Activated CD8-positive, alpha-beta memory T cell treated with anti-CD3 and anti-CD28 coated beads, Interleukin-2, amount 50 U/mL, for 1 hour (primary cell): Measurements from ENCODE around the gene GOLPH3.

ENCODE experiments used
- DNase-seq: peaks from one replicate; pipeline ENCODE4 v3.0.0-alpha.2; 2020; ENCODE audit errors: extremely low read depth

Gene GOLPH3

GRCh38 chr5:32170303-32171151 lies 3.6 kb downstream of the GOLPH3 start:
- DNase-seq, result no peak

GRCh38 chr5:32168460-32169033 lies 5.6 kb downstream of the GOLPH3 start:
- no peak for DNase-seq

- no peak for DNase-seq
These were observed 8.5 kb downstream of the GOLPH3 start for GRCh38 chr5:32165597-32165996.

DNA sequence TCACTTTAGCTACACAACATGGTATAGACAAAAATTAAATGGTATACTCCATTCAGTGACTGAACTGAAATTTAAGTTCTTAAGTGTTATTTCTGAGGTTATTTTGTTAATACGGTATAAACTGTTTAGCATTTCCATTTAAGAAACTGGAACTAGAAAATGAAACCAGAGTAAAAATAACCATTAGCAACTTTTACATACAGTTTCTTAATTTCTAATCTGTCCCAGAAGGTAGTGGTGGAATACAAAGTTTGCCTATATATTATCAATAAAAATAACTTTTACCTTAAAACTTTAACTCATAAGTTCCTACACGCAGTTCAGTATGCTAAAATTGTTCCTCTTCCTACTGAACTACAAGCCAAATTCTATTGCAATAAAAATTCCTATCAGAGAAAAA lies 10.3 kb downstream of the GOLPH3 start:
- no peak for DNase-seq

GRCh38 chr5:32163053-32163452 lies 11.1 kb downstream of the GOLPH3 start:
- DNase-seq, result no peak

DNA sequence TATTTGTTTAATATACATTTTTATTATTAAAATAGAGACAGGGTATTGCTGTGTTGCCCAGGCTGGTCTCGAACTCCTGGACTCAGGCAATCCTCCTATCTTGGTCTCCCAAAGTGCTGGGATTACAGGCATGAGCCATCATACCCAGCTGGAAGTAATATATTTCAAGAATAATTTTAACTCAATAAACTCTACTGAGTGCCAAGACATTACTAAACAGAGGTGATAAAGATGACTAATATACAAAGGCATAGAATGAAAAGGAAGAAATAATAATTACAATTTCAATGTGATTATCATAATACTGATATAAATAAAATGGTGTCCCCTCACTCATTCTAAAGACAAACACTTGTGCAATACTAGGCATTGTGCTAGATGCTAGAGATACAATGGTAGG lies 13.9 kb downstream of the GOLPH3 start:
- DNase-seq, result no peak

GRCh38 chr5:32159328-32160072 lies 14.6 kb downstream of the GOLPH3 start:
- no peak for DNase-seq

DNA sequence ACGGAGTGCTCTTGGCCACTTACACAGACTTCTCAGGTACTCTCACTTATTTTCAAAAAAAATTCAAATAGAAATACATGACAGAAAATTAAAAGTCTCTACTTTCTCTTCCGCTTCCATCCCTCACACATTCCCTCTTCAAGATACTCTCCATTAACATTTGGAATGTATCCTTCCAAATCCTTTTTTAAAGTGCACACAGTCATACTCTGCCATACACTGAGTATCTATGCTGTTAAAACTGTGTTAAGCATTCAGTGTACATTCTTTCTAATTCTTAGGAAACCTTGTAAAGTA lies 15.5 kb downstream of the GOLPH3 start:
- DNase-seq, result no peak

DNA sequence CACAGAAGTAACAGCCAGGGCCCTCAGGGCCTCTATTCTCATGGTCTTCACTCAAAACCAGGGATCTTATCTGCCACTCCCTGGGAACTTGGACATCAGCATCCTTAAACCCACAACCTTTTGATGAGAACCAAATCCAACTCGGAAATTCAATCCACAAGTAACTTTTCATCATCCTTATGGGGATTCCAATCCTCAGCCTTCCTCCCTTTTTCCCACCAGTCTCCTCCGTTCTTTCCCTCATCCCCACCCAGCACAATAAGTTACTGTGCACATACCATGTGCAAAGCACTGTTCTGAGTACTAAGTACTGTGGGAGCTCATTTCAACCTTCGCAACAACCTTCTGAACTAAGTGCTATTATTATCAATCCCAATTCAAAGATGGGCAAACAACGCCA lies 17.0 kb downstream of the GOLPH3 start:
- DNase-seq, result no peak

DNA sequence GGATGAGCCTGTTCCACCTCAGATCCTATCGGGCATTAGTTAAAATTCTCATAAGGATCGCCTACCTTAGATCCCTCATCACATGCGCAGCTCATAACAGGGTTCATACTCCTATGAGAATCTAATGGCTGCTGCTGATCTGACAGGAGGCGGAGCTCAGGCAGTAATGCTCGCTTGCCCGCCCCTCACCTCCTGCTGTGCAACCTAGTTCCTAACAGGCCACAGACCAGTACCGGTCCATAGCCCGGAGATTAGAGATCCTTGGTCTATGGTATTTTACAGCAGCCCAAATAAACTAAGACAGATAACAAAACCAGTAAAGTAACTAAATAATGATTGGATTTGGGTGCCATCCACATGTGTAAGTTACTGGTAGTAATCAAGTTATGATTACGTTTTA lies 17.5 kb downstream of the GOLPH3 start:
- DNase-seq, result no peak

DNA sequence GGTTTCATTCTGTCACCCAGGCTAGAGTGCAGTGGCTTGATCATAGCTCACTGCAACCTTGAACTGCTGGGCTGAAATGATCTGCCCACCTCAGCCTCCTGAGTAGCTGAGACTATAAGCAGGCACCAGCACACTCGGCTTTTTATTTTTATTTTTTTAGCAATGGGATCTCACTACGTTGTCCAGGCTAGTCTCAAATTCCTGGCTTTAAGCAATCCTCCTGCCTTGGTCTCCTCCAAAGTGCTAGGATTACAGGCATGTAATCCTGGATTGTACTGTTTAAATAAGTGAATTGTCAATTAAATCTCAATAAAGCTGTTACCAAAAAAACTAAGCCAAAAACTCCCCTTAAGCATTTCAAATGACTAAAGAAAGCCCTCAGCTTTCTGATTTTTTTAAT lies 18.9 kb downstream of the GOLPH3 start:
- DNase-seq, result no peak

DNA sequence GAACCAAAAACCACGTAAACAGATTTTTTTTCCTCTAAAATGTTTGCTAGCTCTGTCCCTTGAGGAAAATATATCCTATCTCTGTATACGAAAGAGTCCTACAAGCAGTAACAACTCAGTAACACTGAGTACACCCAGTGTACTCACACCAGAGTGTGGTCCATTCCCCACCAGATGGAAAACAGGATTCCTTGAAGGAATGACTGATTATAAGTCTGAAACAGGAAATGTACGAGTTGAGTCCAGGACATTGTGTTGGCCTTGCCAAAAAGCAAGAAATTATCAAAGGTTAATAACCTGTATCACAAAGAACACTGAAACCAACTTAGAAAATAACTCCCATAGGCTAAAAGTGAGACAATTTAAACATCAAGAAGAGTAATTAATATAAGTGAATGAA lies 20.4 kb downstream of the GOLPH3 start:
- no peak for DNase-seq

DNA sequence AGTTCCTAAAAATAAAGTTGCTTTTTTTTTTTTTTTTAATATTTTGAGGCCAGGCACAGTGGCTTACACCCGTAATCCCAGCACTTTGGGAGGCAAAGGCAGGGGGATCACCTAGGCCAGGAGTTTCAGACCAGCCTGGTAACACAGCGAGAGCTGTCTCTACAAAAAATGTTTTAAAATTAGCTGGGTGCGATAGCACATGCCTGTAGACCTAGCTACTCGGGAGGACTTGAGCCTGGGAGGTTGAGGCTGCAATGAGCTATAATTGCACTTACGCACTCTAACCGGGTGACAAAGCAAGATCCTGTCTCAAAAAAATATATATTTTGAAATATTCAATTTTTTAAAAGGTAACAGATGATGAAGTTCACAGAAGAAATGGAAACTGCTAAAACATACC lies 22.9 kb downstream of the GOLPH3 start:
- no peak for DNase-seq

DNA sequence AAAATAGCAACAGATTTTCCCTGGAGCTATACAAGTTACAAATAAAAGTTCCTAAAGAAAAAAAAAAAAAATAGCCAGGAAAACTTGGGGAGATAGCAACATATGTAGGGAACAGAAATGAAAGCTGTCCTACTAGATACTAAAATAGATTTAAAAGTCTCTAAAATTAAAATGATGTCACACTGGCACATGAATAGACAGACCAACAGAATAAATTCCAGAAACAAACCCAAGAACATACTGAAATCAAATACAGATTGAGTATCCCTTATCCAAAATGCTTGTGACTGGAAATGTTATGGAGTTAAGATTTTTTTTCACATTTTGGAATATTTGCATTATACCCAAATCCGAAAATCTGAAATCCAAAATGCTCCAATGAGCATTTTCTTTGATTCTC lies 23.8 kb downstream of the GOLPH3 start:
- DNase-seq, result no peak

DNA sequence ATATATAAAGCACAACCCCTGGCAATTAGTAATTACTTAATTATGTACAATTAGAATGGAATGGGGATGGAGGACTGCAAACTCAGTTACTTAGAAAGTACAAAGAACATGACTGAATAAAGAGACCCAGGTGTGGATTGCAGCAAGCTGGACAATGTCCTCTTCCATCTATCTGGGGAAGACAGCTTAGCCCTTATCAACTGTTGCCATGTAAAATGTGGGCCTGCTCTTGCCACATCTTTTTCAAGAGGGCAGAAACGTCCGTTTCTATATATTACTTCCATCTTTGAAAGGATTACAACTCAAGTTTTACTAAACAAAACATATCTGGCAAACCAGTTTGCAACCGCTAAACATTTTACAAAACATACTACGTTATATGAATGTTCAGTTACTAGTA lies 26.2 kb downstream of the GOLPH3 start:
- no peak for DNase-seq

- no peak for DNase-seq
These were observed 26.9 kb downstream of the GOLPH3 start for GRCh38 chr5:32147236-32147635.

GRCh38 chr5:32145378-32145777 lies 28.7 kb downstream of the GOLPH3 start:
- DNase-seq, result no peak

DNA sequence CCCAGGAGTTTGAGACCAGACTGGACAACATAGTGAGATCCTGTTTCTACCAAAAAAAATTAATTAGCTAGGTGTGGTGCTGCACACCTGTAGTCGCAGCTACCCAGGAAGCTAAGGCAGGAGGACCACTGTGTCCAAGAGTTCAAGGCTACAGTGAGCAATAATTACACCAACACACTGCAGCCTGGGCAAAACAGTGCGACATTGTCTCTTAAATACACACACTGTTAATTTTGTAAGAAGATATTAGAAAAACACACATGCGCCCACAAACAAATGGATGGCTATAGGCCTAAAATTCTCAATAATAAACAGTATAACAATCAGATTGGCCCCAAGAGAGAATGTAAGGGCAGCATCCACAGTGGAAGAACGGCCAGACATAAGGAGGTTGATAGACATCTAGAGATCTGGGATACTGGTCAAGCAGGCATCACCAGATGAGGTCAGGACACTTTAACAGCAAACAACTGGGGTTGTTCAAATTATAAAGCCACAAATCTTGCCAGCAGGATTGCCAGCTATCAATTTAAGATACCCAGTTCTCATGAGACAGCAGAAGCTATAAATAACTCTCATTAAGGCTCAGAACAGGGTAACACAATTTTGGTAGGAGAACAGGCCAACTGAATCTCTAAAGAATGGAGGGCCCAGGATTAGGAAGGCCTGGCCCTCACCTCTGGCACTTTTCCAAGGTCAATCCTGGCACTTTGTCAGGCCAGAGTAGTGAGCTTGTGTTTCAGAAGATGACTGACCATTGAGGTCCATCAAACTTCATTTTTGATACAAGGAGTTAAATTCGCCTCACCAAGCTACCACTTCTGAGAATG lies 29.5 kb downstream of the GOLPH3 start:
- DNase-seq, result no peak

DNA sequence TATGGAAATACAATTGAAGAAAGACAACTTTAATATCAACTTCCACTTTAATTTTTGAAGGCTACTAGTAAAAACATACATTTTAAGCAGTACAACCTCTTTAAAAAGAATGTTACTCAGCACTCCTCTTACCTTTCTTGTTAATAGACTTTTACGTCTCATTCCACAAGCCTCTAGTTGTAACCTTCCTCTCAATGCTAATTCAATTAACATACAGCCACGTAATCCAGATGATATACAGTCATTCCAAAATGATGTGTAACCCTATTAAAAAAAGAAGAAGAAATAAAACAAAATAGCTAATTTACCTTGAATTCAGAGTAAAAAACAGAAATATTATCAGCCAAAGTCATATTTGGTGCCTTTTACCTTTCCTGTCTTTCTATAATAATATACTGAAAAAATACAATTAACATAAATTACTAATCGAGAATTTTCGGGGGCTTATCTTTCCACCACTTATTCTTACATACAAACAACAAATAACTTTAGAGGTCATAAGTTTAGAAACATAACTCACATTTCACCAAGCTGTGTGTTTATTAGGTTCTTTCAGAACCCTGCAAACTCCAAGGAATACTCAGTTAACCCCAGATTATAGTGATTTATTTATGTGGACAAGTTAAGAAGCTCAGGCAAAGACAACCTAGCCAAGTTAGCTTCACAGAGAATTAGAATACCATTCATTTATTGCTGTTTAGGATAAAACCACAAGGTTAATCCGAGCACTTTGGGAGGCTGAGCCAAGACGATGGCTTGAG lies 30.3 kb downstream of the GOLPH3 start:
- DNase-seq, result no peak

DNA sequence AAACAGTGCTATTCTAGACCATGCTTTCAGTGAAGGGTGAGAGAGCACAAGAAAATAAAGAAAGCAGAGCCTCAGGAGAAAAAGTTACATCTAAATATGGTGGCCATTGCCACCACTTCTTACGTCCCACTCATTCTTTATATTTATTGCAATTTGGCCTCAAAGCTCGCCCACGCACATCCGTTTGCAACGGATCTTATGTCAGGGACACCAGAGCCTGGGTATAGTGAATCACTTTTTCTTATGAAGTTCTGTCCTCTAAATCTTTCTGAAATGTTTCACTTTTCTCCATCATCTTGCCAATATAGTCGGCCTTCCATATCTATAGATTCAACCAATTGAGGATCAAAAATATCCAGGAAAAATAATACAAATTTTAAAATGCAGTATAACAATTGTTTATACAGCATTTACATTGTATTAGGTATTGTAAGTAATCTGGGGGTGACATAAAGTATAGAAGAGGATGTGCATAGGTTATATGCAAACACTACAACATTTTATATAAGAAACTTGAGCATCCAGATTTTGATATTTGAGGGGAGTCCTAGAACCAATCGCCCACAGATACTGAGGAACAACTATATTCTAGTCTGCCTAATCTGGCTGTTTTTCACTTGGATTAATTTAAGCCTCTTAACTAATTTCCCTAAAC lies 35.2 kb downstream of the GOLPH3 start:
- DNase-seq, result no peak

- no peak for DNase-seq
These were observed 37.8 kb downstream of the GOLPH3 start for GRCh38 chr5:32136342-32136741.
